Measurements from ENCODE around the gene TFIP11.

Gene TFIP11

DNA sequence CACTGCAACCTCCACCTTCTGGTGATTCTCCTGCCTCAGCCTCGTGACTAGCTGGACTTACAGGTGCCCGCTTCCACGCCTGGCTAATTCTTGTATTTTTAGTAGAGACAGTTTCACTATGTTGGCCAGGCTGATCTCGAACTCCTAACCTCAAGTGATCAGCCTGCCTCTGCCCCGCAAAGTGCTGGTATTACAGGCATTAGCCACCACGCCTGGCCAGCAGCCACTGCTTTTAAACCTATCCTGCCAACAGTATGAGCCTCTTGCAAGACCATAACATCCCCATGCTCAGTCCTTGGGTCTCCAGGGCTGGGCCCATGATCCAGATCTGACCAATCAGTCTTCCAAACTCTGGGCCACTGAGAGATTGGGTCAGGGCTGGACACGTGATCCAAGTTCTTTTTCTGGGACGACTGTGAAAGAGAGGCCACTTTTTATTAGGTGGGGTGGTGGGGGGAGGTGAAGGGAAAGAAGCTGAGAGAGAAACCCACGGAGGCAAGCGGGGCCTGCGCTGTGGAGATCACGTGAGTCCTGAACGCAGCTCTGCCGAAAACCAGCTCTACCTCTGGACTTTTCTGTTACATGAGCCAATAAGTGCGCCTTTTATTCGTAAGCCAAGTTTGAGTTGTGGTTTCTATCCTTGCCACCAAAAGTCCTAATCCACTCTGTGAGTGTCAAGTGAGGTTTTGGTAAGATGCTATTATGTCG, 65.3 kb downstream of the TFIP11 start:
- DNase-seq = no peak

DNA sequence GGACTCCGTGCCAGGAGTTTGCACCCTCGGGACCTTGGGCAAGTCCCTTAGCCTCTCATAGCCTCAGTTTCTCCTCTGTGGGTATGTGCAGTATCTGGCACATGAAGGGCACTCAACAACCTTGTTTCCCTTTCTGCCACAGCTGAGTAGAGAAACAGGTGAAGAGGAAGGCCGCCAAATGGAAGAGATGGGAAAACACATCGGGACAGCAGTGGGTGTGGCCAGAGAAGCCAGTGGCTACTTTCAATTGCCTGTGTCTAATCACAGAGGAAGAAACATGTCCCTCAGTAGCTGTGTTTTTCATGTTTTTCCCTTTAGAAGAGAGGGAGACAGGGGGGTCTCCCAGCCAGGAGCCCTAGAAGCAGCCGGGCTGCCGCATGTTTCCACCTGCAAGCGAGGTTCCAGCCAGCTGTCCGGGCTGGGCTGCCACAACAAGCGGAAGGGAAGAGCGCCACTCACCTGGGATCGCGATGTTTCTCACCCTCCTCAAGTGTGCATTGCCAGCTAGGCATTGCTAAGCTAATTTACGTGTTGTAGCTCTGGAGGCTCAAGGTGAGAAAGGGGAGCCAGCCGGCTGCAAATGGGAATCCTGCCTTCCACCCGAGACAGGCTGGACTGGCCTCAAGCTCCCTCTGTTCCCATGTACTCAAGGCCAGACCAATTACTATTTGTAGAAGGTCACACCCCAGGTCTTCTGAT, 66.5 kb downstream of the TFIP11 start:
- no peak for DNase-seq

DNA sequence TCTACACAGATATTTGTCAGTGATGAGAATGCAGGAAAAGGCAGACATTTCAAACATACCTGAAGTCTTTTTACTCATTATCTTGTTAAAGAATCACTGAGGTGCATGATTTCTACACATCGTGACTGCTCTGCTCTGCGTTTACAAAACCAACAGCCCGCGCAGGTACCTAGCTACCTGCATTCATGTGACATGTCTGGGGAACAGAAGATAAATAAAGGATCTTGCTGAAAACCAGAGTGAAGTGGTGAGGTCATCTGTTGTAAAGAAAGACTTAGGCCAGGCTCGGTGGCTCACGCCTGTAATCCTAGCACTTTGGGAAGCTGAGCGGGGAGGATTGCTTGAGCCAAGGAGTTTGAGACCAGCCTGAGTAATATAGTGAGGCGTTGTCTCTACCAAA, 67.5 kb downstream of the TFIP11 start:
- DNase-seq = no peak

DNA sequence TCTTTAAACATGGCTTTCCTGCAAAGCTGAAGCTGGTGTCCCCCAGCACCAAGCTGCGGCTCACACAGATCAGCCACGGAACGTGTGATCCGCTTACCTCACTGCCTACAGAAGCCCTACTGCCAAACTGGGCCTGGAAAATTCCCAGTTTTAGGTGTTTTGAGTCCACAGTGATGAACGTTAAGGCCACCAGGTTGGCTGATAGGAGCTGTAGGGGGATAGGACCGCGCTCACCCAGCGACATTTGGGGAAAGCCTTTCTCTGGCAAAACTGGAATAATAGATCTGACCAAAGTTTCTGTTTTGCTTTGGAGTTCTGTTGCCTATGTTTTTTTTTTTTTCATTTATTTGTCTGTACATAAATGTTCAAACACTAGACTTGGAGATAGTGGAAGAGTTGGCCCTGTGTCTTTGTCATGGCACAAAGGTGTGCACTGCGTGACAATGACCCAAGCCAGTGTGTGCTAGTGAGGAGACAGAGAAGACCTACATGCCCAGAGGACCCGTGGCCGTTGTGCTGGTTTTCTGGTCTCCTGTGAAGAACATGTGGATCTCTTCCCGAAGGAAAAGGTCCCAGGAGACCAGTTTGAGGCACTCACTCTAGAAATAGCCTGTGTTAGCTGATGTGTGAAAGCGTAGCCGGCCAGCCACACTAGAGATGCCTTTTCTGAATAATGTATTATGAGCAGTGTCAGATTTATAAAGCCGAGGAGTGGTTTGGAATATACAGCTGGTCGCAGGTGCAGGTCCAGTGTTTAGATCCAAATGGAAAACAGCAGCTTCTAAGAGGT, 68.2 kb downstream of the TFIP11 start:
- no peak for DNase-seq

DNA sequence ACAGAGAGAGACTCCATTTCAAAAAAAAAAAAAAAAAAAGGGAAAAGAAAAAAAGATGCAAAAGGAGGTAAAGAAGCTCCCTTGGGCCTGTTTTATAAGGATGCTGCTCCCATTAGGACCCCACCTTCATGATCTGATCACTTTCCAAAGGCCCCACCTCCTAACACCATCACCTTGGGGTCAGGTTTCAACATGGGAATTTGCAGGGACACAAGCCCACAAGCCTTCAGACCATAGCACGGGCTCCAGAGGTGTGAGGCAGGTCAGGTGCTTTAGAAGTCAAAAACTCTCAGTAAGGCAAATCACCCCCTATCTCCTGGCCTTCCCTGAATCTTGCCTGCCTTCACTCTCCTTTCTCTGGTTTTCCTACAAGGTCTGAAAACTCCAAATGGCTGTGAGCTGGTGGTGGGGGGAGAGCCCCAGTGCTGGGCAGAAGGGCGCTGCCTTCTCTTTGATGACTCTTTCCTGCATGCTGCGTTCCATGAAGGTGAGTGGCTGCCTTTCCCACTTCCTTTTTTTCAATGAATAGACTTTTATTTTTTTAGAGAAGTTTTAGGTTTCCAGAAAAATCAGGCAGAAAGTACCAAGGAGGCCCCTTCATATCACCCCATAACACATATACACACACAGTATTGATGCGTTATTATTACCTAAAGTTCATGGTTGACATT, 70.1 kb downstream of the TFIP11 start:
- no peak for DNase-seq

All from NCI-H1436 (cell line).